WTC11 (cell line): ENCODE results near the gene CD5L.

Source experiments
- CTCF ChIP-seq: fragments of 200-600 bp; IDR thresholded peaks from 2 replicates; pipeline ENCODE4 v1.8.0; 2022; ENCODE audit warnings: antibody characterized with exemption
- ESRRA ChIP-seq: sonication (generic); formaldehyde crosslinking; IDR thresholded peaks from 2 replicates; pipeline ENCODE4 v1.8.1; 2022; ENCODE audit warnings: mild to moderate bottlenecking, missing genetic modification reagents, borderline replicate concordance
- FOXP4 ChIP-seq: sonication (generic); formaldehyde crosslinking; IDR thresholded peaks from 2 replicates; pipeline ENCODE4 v1.8.0; 2022; ENCODE audit warnings: mild to moderate bottlenecking, missing genetic modification reagents
- JUN ChIP-seq: sonication (generic); formaldehyde crosslinking; IDR thresholded peaks from 2 replicates; pipeline ENCODE4 v1.8.0; 2023; ENCODE audit warnings: mild to moderate bottlenecking, missing genetic modification reagents
- RELA ChIP-seq: sonication (generic); formaldehyde crosslinking; IDR thresholded peaks from 2 replicates; pipeline ENCODE4 v1.8.1; 2022; ENCODE audit warnings: missing genetic modification reagents, mild to moderate bottlenecking, borderline replicate concordance
- ZNF263 ChIP-seq: sonication (generic); formaldehyde crosslinking; IDR thresholded peaks from 2 replicates; pipeline ENCODE4 v1.8.1; 2022; ENCODE audit warnings: low read depth, mild to moderate bottlenecking, moderate library complexity, missing genetic modification reagents
- TF ChIP-seq, protein P1 (sequence below): sonication (generic); formaldehyde crosslinking; IDR thresholded peaks from 2 replicates; pipeline ENCODE4 v1.8.1; 2022; ENCODE audit warnings: mild to moderate bottlenecking, moderate library complexity, missing genetic modification reagents
- TF ChIP-seq, protein P2 (sequence below): sonication (generic); formaldehyde crosslinking; IDR thresholded peaks from 2 replicates; pipeline ENCODE4 v1.8.0; 2022; ENCODE audit warnings: mild to moderate bottlenecking, missing genetic modification reagents
- TF ChIP-seq, protein P3 (sequence below): sonication (generic); formaldehyde crosslinking; IDR thresholded peaks from 2 replicates; pipeline ENCODE4 v1.8.1; 2022; ENCODE audit warnings: low read depth, missing genetic modification reagents, borderline replicate concordance

DNA sequence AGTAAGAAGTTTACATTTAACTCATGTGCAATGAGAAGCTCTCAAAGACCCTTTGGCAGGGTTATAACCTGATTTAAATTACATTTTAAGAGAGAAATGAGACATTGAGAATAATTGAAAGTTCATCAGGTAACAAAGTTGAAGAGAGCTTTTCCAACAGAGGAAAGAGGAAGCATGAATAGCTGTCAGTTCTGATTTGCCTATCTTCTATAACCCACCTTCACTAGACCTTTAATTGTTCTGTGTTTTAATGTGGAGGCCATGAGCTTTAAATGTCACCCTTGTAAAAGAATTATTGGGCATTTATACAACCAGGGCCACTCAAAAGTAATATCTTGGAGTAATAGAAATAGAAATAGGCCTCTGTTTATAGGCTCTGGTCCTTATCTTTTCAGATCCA lies 12.4 kb downstream of the CD5L start:
- TF ChIP-seq JUN, result no peak
- TF ChIP-seq, protein P1, sequence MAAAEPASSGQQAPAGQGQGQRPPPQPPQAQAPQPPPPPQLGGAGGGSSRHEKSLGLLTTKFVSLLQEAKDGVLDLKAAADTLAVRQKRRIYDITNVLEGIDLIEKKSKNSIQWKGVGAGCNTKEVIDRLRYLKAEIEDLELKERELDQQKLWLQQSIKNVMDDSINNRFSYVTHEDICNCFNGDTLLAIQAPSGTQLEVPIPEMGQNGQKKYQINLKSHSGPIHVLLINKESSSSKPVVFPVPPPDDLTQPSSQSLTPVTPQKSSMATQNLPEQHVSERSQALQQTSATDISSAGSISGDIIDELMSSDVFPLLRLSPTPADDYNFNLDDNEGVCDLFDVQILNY (CRISPR knock-in tag), result no peak
- no peak for TF ChIP-seq RELA (CRISPR knock-in tag)
- TF ChIP-seq CTCF, result no peak
- TF ChIP-seq, protein P2, sequence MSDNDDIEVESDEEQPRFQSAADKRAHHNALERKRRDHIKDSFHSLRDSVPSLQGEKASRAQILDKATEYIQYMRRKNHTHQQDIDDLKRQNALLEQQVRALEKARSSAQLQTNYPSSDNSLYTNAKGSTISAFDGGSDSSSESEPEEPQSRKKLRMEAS (CRISPR knock-in tag), result no peak
- TF ChIP-seq, protein P3, sequence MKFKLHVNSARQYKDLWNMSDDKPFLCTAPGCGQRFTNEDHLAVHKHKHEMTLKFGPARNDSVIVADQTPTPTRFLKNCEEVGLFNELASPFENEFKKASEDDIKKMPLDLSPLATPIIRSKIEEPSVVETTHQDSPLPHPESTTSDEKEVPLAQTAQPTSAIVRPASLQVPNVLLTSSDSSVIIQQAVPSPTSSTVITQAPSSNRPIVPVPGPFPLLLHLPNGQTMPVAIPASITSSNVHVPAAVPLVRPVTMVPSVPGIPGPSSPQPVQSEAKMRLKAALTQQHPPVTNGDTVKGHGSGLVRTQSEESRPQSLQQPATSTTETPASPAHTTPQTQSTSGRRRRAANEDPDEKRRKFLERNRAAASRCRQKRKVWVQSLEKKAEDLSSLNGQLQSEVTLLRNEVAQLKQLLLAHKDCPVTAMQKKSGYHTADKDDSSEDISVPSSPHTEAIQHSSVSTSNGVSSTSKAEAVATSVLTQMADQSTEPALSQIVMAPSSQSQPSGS, result no peak
- TF ChIP-seq ESRRA, result no peak
- no peak for TF ChIP-seq FOXP4 (CRISPR knock-in tag)
- no peak for TF ChIP-seq ZNF263 (CRISPR knock-in tag)
